ENCODE data around the gene ARMH2.
"Not testable (repeated sequence)": the region's sequence is repeated elsewhere in the genome, so short reads cannot be mapped to it uniquely, and the experiment has no call there.

ARMH2 gene

GRCh38 chr6:24818346-24818745, 19.6 kb upstream of the ARMH2 start:
- no peak for DNase-seq (ENCODE audit: low read depth)

- no peak for DNase-seq (ENCODE audit: low read depth)
Measured at GRCh38 chr6:24809728-24810127, 11.0 kb upstream of the ARMH2 start.

GRCh38 chr6:24807584-24807983, 8.9 kb upstream of the ARMH2 start:
- DNase-seq (ENCODE audit: low read depth): no peak

GRCh38 chr6:24802271-24803059, 3.7 kb upstream of the ARMH2 start:
- no peak for DNase-seq (ENCODE audit: low read depth)

GRCh38 chr6:24799541-24799915, 811 bp upstream of the ARMH2 start:
- no peak for DNase-seq (ENCODE audit: low read depth)

- DNase-seq (ENCODE audit: low read depth): no peak
Measured at GRCh38 chr6:24797596-24798216, 1.0 kb downstream of the ARMH2 start.

GRCh38 chr6:24796616-24797290, 2.0 kb downstream of the ARMH2 start:
- no peak for DNase-seq (ENCODE audit: low read depth)

GRCh38 chr6:24795106-24795505, 3.6 kb downstream of the ARMH2 start:
- no peak for DNase-seq (ENCODE audit: low read depth)

GRCh38 chr6:24788031-24788665, 10.6 kb downstream of the ARMH2 start:
- no peak for DNase-seq (ENCODE audit: low read depth)

GRCh38 chr6:24780206-24780605, 18.5 kb downstream of the ARMH2 start:
- DNase-seq (ENCODE audit: low read depth): no peak

GRCh38 chr6:24779416-24780016, 19.2 kb downstream of the ARMH2 start:
- no peak for DNase-seq (ENCODE audit: low read depth)

- no peak for DNase-seq (ENCODE audit: low read depth)
Measured at GRCh38 chr6:24778878-24779277, 19.8 kb downstream of the ARMH2 start.

GRCh38 chr6:24778121-24778520, 20.6 kb downstream of the ARMH2 start:
- DNase-seq (ENCODE audit: low read depth): no peak

- DNase-seq (ENCODE audit: low read depth): no peak
Measured at GRCh38 chr6:24777227-24777626, 21.5 kb downstream of the ARMH2 start.

GRCh38 chr6:24775520-24776058, 23.1 kb downstream of the ARMH2 start:
- DNase-seq (ENCODE audit: low read depth): no peak

GRCh38 chr6:24774696-24775519, 23.8 kb downstream of the ARMH2 start, which contains the start of gene GMNN:
Gene GMNN, plus strand, starts transcription at chr6:24774937. Its CDS starts 2,310 bp downstream, at chr6:24777247.
- DNase-seq (ENCODE audit: low read depth): peak; percentile 84

- peak; percentile 38 for DNase-seq (ENCODE audit: low read depth)
Measured at GRCh38 chr6:24768361-24768760, 30.4 kb downstream of the ARMH2 start.

- no peak for DNase-seq (ENCODE audit: low read depth)
Measured at GRCh38 chr6:24766680-24767462, 31.8 kb downstream of the ARMH2 start.

- DNase-seq (ENCODE audit: low read depth): not testable (repeated sequence)
Measured at GRCh38 chr6:24765968-24766367, 32.7 kb downstream of the ARMH2 start.

All from GM04504 (cell line).